OCI-LY7 (cell line): ENCODE measurements around the gene ZNF638. TPM values are rescaled to one million over a fixed set of nuclear protein-coding genes. Genes with fewer than 3 reads are reported as not detected.
A peak's percentile ranks its signal among the peaks of the same experiment; 100 is the strongest.

Source experiments
- BruUV-seq: library from RNA; stranded (reverse); fragments of 400-500 nt; replicated peaks from 2 replicates; lab custom pipeline; 2021; lab: Mats Ljungman, UMichigan
- CTCF ChIA-PET: fragments of 300-600 bp; sonication (Branson Sonifier 250); formaldehyde crosslinking; loops from one replicate; lab custom pipeline; 2022; ENCODE audit warnings: antibody characterized with exemption; ENCODE audit not compliant: unreplicated experiment; lab: Charles Lee
- POLR2A ChIA-PET: fragments of 300-600 bp; sonication (Branson Sonifier 250); formaldehyde crosslinking; loops from one replicate; lab custom pipeline; 2022; ENCODE audit warnings: antibody characterized with exemption; lab: Charles Lee
- DNase-seq: peaks from one replicate; pipeline ENCODE4 v3.0.0-alpha.2; 2015; ENCODE audit warnings: low spot score
- H2AFZ ChIP-seq: fragments of 200-600 bp; sonication (generic), shearing (Covaris generic); 2 replicates; pipeline ENCODE4 v1.6.1; 2014; ENCODE audit warnings: mild to moderate bottlenecking, antibody characterized with exemption, low read length, moderate library complexity
- H3K27ac ChIP-seq: fragments of 200-600 bp; sonication (generic); 2 replicates; pipeline ENCODE4 v1.5.1; 2014; ENCODE audit warnings: mixed run types, low read depth, mild to moderate bottlenecking, moderate library complexity, low read length, inconsistent platforms; ENCODE audit not compliant: poor library complexity, severe bottlenecking
- H3K36me3 ChIP-seq: fragments of 200-600 bp; sonication (generic); 2 replicates; pipeline ENCODE4 v1.6.1; 2014; ENCODE audit warnings: mild to moderate bottlenecking, antibody characterized with exemption, low read length, moderate library complexity, mixed read lengths; ENCODE audit not compliant: insufficient read depth
- H3K4me1 ChIP-seq: fragments of 200-600 bp; sonication (generic); 2 replicates; pipeline ENCODE4 v1.5.1; 2014; ENCODE audit warnings: mild to moderate bottlenecking, low read length; ENCODE audit not compliant: insufficient read depth, poor library complexity, severe bottlenecking
- H3K4me2 ChIP-seq: fragments of 200-600 bp; sonication (generic); 2 replicates; pipeline ENCODE4 v1.6.1; 2014; ENCODE audit warnings: mild to moderate bottlenecking, low read length
- H3K4me3 ChIP-seq: fragments of 200-600 bp; sonication (generic); 2 replicates; pipeline ENCODE4 v1.5.1; 2014; ENCODE audit warnings: mild to moderate bottlenecking, low read depth, low read length; ENCODE audit not compliant: poor library complexity, severe bottlenecking
- H3K79me2 ChIP-seq: fragments of 200-600 bp; sonication (generic); 2 replicates; pipeline ENCODE4 v1.6.1; 2016; ENCODE audit warnings: low read depth, mild to moderate bottlenecking, low read length, moderate library complexity, mixed read lengths; ENCODE audit not compliant: insufficient read depth
- H3K9me2 ChIP-seq: fragments of 200-600 bp; sonication (generic); 2 replicates; pipeline ENCODE4 v1.6.1; 2016; ENCODE audit warnings: mild to moderate bottlenecking, low read length, mixed read lengths; ENCODE audit not compliant: insufficient read depth
- H3K9me3 ChIP-seq: fragments of 200-600 bp; sonication (generic); 2 replicates; pipeline ENCODE4 v1.6.1; 2014; ENCODE audit warnings: mild to moderate bottlenecking, mixed run types, low read length, mixed read lengths
- H4K20me1 ChIP-seq: fragments of 200-600 bp; sonication (generic); 2 replicates; pipeline ENCODE4 v1.6.1; 2014; ENCODE audit warnings: mild to moderate bottlenecking, antibody characterized with exemption, low read length, moderate library complexity, mixed read lengths; ENCODE audit not compliant: insufficient read depth
- CTCF ChIP-seq: fragments of 200-600 bp; sonication (generic); conservative IDR thresholded peaks from 2 replicates; pipeline ENCODE4 v1.5.1; 2014; ENCODE audit warnings: mild to moderate bottlenecking, antibody characterized with exemption, low read length, moderate library complexity, mixed read lengths
- EZH2phosphoT487 ChIP-seq: fragments of 200-600 bp; sonication (generic); IDR thresholded peaks from 2 replicates; pipeline ENCODE4 v1.6.1; 2018; ENCODE audit warnings: low read depth, borderline replicate concordance, mild to moderate bottlenecking, mixed run types, antibody characterized with exemption, low read length, moderate library complexity, mixed read lengths
- intact Hi-C: fragments of 100-400 bp; cut with micrococcal nuclease; formaldehyde crosslinking; loops from one replicate; pipeline ENCODE4 v1.10.0; 2022; ENCODE audit not compliant: unreplicated experiment
- total RNA-seq, 2 experiments: library from RNA; depleted of rRNA in 1 of 2; stranded (reverse); fragments of >200 nt in 1 of 2; shearing (Covaris generic) in 1 of 2; gene quantifications; 2 replicates each; pipeline ENCODE4 v1.2.3, GENCODE V29; 2014 to 2022

Gene ZNF638
- total RNA-seq, 2 experiments from 2014 or later: 114 to 138 TPM

GRCh38 chr2:71282493-71282892 lies 49.1 kb upstream of the ZNF638 start:
- H3K9me3 ChIP-seq: no peaks in the 10 kb centered on the region
- H3K79me2 ChIP-seq: peaks cover 25% of the 10 kb centered on the region; the same call in 1 of the 2 replicates
- no peak overlapping the region for H3K4me3 ChIP-seq
- no peaks in the 10 kb centered on the region for H3K9me2 ChIP-seq
- peak; percentile 19 for DNase-seq
- H2AFZ ChIP-seq: no peak overlapping the region
- BruUV-seq: no TSS peak
- ChIA-PET CTCF (no interaction called here), POLR2A (interaction anchor here (0.8 to 1.1 kb wide), 2 partner anchors 50 to 57 kb away, joined by 3 to 5 read pairs; no protein-coding TSS in a partner anchor)
- peak; percentile 56 for TF ChIP-seq CTCF
- TF ChIP-seq EZH2phosphoT487: no peak
- no peak overlapping the region for H3K27ac ChIP-seq
- peaks cover 15% of the 10 kb centered on the region for H3K4me1 ChIP-seq
- H3K36me3 ChIP-seq: no peaks in the 10 kb centered on the region
- intact Hi-C loops: no loop called here
- H3K4me2 ChIP-seq: no peak overlapping the region
- peaks cover 12% of the 10 kb centered on the region for H4K20me1 ChIP-seq

GRCh38 chr2:71283131-71283530 lies 48.5 kb upstream of the ZNF638 start:
- Histone ChIP-seq H3K36me3 (no peaks in the 10 kb centered on the region), H3K9me3 (no peaks in the 10 kb centered on the region), H4K20me1 (peaks cover 6% of the 10 kb centered on the region), H2AFZ (no peak overlapping the region), H3K27ac (no peak overlapping the region), H3K4me2 (no peak overlapping the region), H3K4me1 (peaks cover 9% of the 10 kb centered on the region), H3K9me2 (no peaks in the 10 kb centered on the region), H3K79me2 (peaks cover 25% of the 10 kb centered on the region; the same call in 1 of the 2 replicates), H3K4me3 (no peak overlapping the region)
- ChIA-PET CTCF (no interaction called here), POLR2A (interaction anchor here (0.8 to 1.1 kb wide), 2 partner anchors 51 to 57 kb away, joined by 3 to 5 read pairs; no protein-coding TSS in a partner anchor)
- intact Hi-C loops: no loop called here
- BruUV-seq: no TSS peak
- no peak for DNase-seq
- TF ChIP-seq EZH2phosphoT487 (no peak), CTCF (no peak)

GRCh38 chr2:71285706-71286105 lies 45.9 kb upstream of the ZNF638 start:
- H3K9me3 ChIP-seq: no peaks in the 10 kb centered on the region
- no peak overlapping the region for H2AFZ ChIP-seq
- no peak for DNase-seq
- H3K36me3 ChIP-seq: no peaks in the 10 kb centered on the region
- no peaks in the 10 kb centered on the region for H3K9me2 ChIP-seq
- POLR2A ChIA-PET: no interaction called here
- CTCF ChIA-PET: no interaction called here
- H4K20me1 ChIP-seq: peaks cover 4% of the 10 kb centered on the region
- BruUV-seq: no TSS peak
- no peak for TF ChIP-seq EZH2phosphoT487
- no peak for TF ChIP-seq CTCF
- H3K4me3 ChIP-seq: no peak overlapping the region
- peaks cover 12% of the 10 kb centered on the region; the same call in 1 of the 2 replicates for H3K79me2 ChIP-seq
- H3K4me2 ChIP-seq: no peak overlapping the region
- intact Hi-C loops: no loop called here
- H3K4me1 ChIP-seq: peaks cover 6% of the 10 kb centered on the region
- H3K27ac ChIP-seq: no peak overlapping the region
